HEK293T (cell line): Measurements from ENCODE around the gene ZSWIM3.

ENCODE experiments used
- ARNT ChIP-seq: fragments of 450-650 bp; IDR thresholded peaks from 2 replicates; pipeline ENCODE4 v1.6.1; 2017; ENCODE audit warnings: mild to moderate bottlenecking
- BHLHE40 ChIP-seq: fragments of 450-650 bp; IDR thresholded peaks from 2 replicates; pipeline ENCODE4 v1.6.1; 2016; ENCODE audit warnings: mild to moderate bottlenecking, moderate library complexity, borderline replicate concordance
- ELF4 ChIP-seq: fragments of 450-650 bp; IDR thresholded peaks from 2 replicates; pipeline ENCODE4 v1.6.1; 2017; ENCODE audit warnings: antibody characterized with exemption
- FOXA1 ChIP-seq: fragments of 450-650 bp; IDR thresholded peaks from 2 replicates; pipeline ENCODE4 v1.6.1; 2016; ENCODE audit warnings: mild to moderate bottlenecking
- FOXM1 ChIP-seq: fragments of 450-650 bp; IDR thresholded peaks from 2 replicates; pipeline ENCODE4 v1.6.1; 2017; ENCODE audit warnings: mild to moderate bottlenecking, borderline replicate concordance
- HDGF ChIP-seq: fragments of 450-650 bp; IDR thresholded peaks from 2 replicates; pipeline ENCODE4 v1.6.1; 2017; ENCODE audit warnings: antibody characterized with exemption, borderline replicate concordance
- SP1 ChIP-seq: fragments of 450-650 bp; IDR thresholded peaks from 2 replicates; pipeline ENCODE4 v1.6.1; 2017
- TARDBP ChIP-seq: fragments of 450-650 bp; IDR thresholded peaks from 2 replicates; pipeline ENCODE4 v1.6.1; 2016
- ZNF384 ChIP-seq: fragments of 450-650 bp; IDR thresholded peaks from 2 replicates; pipeline ENCODE4 v1.6.1; 2016
- TF ChIP-seq, protein P1 (sequence below): fragments of 450-650 bp; IDR thresholded peaks from 2 replicates; pipeline ENCODE4 v1.6.1; 2016

GRCh38 chr20:45836841-45837240 lies 20.6 kb upstream of the ZSWIM3 start:
- TF ChIP-seq BHLHE40 (no peak), ARNT (no peak), ZNF384 (no peak), SP1 (no peak), ELF4 (no peak), HDGF (no peak), TARDBP (no peak), FOXM1 (no peak), FOXA1 (no peak)
- TF ChIP-seq, protein P1, sequence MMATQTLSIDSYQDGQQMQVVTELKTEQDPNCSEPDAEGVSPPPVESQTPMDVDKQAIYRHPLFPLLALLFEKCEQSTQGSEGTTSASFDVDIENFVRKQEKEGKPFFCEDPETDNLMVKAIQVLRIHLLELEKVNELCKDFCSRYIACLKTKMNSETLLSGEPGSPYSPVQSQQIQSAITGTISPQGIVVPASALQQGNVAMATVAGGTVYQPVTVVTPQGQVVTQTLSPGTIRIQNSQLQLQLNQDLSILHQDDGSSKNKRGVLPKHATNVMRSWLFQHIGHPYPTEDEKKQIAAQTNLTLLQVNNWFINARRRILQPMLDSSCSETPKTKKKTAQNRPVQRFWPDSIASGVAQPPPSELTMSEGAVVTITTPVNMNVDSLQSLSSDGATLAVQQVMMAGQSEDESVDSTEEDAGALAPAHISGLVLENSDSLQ = no peak
